Testis (tissue), 2 donors: ENCODE measurements around the gene SAE1.

Experiments
- POLR2A ChIP-seq: fragments of 450-650 bp; IDR thresholded peaks from one replicate; pipeline ENCODE4 v1.6.1; 2017; ENCODE audit warnings: antibody characterized with exemption, mild to moderate bottlenecking, moderate library complexity
- TF ChIP-seq, protein P1 (sequence below), 3 experiments: fragments of 450-650 bp in 2 of 3; fragments of 200-600 bp in 1 of 3; sonication (generic) in 1 of 3; IDR thresholded peaks; one replicate each; pipeline ENCODE4 v1.5.1; 2016 to 2019; ENCODE audit warnings: antibody characterized with exemption in 3 of 3, mild to moderate bottlenecking in 2 of 3, moderate library complexity in 1 of 3

DNA sequence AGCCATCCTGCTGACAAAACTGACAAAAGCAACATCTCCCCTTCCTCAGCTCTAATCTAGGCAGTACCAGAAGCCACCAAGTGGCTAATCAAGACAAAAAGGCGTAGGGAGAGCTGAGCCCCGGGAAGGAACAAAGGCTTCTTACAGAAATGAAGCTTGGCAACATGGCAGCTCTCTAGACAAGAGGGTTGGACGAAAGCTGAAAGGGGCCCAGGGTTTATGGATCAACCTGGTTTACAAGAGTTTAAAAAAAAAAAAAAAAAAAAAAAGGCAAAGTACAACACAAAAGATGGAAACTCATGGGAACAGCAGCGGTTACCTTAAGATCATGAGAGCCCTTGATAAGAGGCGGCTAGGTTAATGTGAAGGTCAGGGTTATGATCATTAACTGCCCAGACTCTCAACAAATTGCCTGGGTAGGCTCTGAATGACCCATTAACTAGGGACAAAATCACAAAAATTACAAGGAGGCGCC, 31.0 kb upstream of the SAE1 start:
- TF ChIP-seq POLR2A = no peak
- TF ChIP-seq, protein P1, sequence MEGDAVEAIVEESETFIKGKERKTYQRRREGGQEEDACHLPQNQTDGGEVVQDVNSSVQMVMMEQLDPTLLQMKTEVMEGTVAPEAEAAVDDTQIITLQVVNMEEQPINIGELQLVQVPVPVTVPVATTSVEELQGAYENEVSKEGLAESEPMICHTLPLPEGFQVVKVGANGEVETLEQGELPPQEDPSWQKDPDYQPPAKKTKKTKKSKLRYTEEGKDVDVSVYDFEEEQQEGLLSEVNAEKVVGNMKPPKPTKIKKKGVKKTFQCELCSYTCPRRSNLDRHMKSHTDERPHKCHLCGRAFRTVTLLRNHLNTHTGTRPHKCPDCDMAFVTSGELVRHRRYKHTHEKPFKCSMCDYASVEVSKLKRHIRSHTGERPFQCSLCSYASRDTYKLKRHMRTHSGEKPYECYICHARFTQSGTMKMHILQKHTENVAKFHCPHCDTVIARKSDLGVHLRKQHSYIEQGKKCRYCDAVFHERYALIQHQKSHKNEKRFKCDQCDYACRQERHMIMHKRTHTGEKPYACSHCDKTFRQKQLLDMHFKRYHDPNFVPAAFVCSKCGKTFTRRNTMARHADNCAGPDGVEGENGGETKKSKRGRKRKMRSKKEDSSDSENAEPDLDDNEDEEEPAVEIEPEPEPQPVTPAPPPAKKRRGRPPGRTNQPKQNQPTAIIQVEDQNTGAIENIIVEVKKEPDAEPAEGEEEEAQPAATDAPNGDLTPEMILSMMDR (IDR thresholded peaks at IDR 0.05) = no peak
